GM06990 (cell line): ENCODE data around the gene NAV1.

Source experiments
- DNase-seq: peaks from one replicate; pipeline ENCODE4 v3.0.0-alpha.2; 2011; ENCODE audit not compliant: insufficient read length; ENCODE audit errors: extremely low read depth
- H3K27me3 ChIP-seq: replicated peaks from 2 replicates; pipeline ENCODE4 v1.6.0; 2011; ENCODE audit warnings: low read length; ENCODE audit not compliant: control insufficient read depth, insufficient read depth
- H3K36me3 ChIP-seq: 2 replicates; pipeline ENCODE4 v1.5.1; 2011; ENCODE audit warnings: low read length; ENCODE audit not compliant: control insufficient read depth, insufficient read depth
- H3K4me3 ChIP-seq: replicated peaks from 2 replicates; pipeline ENCODE4 v1.5.1; 2011; ENCODE audit warnings: low read depth, mild to moderate bottlenecking, control low read depth, low read length
- CTCF ChIP-seq: IDR thresholded peaks from 2 replicates; pipeline ENCODE4 v1.5.1; 2011; ENCODE audit warnings: low read length, control low read depth, mild to moderate bottlenecking, inconsistent platforms; ENCODE audit not compliant: insufficient read depth, poor library complexity, severe bottlenecking

Gene NAV1

DNA sequence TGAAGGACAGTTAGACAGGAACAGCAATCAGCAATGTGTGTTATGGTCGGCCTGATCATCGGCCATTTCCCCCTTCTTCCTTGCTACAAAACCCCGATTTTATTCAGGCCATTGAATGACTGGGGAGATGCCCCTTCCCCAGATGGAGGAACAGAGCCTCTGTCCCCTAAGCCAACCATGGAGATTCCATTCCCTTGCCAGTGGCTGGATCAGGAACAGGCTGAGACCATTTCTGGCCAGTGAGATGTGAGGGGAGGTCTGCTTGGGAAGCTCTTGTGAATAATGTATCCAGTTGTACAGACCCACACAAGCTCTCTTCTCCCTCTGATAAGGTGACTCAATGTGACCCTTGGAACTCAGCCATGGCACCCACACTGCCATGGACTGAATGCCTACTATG lies 39.7 kb upstream of the NAV1 start:
- no peak for DNase-seq
- Histone ChIP-seq H3K27me3 (no peaks in the 10 kb centered on the region), H3K36me3 (peaks cover 11% of the 10 kb centered on the region), H3K4me3 (no peak overlapping the region)
- no peak for TF ChIP-seq CTCF

DNA sequence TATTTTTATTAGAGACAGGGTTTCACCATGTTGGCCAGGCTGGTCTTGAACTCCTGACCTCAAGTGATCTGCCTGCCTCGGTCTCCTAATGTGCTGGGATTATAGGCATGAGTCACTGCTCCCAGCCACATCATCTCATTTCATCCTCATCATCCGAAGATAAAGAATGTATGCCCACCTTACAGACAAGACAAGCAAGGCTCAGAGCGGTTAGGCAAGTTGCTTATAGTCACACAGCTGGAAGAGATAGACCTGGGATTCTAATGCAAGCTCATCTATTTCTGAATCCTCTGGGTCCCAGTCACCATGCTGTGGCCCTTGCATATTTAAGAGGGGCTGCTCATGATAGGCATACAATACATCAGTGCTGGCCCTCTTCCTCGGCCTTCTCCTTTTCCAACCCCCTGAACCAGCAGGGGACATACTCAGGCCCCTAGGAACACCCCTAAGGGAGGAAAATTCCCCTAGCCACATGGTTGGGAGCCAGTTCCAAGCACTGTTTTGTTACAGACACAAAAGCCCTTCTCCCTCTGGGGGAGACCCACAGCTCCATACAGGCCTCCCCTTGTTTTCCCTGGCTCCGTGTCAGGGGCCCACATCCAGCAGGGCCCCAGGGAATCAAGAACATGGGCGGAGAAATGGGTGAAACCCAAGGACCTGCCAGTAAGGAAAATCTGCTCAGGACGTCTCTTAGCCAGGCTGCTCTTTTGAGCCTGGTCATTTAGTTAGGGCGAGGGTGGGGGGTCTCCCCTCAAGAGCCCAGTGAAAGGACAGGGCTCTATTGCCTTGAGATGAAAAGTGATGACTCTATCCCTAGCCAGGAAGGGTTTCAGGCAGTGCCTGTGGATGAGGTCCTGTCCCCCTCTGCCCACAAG lies 38.9 kb upstream of the NAV1 start:
- TF ChIP-seq CTCF, result no peak
- H3K4me3 ChIP-seq, result no peak overlapping the region
- no peak for DNase-seq
- H3K27me3 ChIP-seq, result no peaks in the 10 kb centered on the region
- peaks cover 11% of the 10 kb centered on the region for H3K36me3 ChIP-seq

- DNase-seq, result no peak
- no peak for TF ChIP-seq CTCF
- H3K27me3 ChIP-seq, result no peaks in the 10 kb centered on the region
- peaks cover 6% of the 10 kb centered on the region for H3K36me3 ChIP-seq
- H3K4me3 ChIP-seq, result no peak overlapping the region
These were observed 38.2 kb upstream of the NAV1 start for GRCh38 chr1:201500670-201501120.

GRCh38 chr1:201501144-201501543 lies 37.8 kb upstream of the NAV1 start:
- Histone ChIP-seq H3K27me3 (no peaks in the 10 kb centered on the region), H3K36me3 (peaks cover 5% of the 10 kb centered on the region), H3K4me3 (no peak overlapping the region)
- TF ChIP-seq CTCF, result no peak
- no peak for DNase-seq

- no peak for DNase-seq
- H3K27me3 ChIP-seq, result no peaks in the 10 kb centered on the region
- TF ChIP-seq CTCF, result no peak
These were observed 37.0 kb upstream of the NAV1 start for GRCh38 chr1:201501812-201502510.

More at GRCh38 chr1:201501812-201502510, 37.0 kb upstream of the NAV1 start:
- Histone ChIP-seq H3K4me3 (no peak overlapping the region), H3K36me3 (peaks cover 5% of the 10 kb centered on the region)
